ENCODE results near the gene POTEH.
"Not testable (repeated sequence)": the region's sequence is repeated elsewhere in the genome, so short reads cannot be mapped to it uniquely, and the experiment has no call there.

Gene POTEH

DNA sequence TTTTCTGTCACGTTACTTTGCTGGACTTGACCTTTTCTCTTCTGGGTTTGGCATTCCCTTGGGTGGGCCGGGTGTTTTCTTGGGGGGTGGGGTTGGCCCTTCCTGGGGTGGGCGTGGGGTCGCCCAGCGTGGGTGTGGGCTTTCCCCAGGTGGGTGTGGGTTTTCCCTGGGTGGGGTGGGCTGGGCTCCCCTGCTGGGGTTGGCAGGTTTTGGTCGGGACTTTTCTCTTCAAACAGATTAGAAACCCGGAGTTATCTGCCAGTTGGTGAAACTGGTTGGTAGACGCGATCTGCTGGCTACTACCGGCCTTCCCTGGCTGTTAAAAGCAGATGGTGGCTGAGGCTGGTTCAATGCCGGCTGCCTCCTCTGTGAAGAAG, at the start of gene POTEH:
Gene POTEH (plus strand): TSS at position 278 of the 377 bp plus-strand sequence. CDS start 52 bp downstream, at position 330.
- DNase-seq (ENCODE audit: low spot score): not testable (repeated sequence)

DNA sequence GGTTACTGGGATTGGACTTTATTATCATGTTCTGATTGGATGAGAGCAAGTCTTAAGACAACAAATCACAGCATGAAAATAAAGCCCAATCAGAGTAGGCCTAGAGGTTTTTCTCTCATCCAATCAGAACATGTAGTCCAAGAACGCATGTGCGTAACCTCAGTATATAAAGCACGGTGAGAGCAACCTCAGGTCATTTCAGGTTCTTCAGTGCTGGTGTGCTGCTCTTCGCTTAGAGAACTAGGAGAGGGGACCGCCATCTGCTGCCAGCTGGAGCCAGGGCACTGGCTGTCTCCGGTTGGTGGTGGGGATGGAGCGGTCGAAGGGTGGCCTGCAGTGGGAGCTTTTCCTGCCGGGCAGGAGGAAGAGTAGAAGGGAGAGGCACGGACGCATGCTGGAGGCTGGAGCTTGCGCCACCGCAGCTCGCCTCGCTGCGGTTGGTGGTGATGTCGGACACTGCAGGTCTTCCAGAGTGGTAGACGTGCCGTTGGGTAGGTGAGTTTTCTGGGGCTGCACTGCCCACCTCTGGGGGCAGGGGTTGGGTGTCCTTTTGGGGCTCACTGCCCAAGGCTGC, 47.5 kb upstream of the POTEH start:
- not testable (repeated sequence) for DNase-seq (ENCODE audit: low spot score)

GRCh38 chr22:15651954-15652353, 37.9 kb upstream of the POTEH start:
- not testable (repeated sequence) for DNase-seq (ENCODE audit: low spot score)

DNA sequence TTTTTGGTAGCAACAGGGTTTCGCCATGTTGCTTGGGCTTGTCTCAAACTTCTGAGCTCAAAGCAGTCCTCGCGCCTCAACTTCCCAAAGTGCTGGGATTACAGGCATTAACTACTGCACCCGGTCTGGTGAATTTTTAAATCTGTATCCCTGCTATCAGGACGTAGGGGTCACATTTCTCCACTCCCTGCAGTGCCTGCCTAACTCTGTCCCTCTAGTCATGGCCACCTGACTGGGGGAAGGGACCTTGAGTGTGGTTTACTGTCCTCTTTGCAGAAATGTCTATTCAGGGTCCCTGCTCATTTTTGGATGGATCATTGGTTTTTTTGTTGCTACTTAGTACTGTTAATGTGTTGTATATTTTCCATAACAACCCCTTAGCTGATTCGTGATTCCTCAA, 37.1 kb upstream of the POTEH start:
- DNase-seq (ENCODE audit: low spot score): not testable (repeated sequence)

- DNase-seq (ENCODE audit: low spot score): not testable (repeated sequence)
Observed at GRCh38 chr22:15653241-15653640, 36.6 kb upstream of the POTEH start.

DNA sequence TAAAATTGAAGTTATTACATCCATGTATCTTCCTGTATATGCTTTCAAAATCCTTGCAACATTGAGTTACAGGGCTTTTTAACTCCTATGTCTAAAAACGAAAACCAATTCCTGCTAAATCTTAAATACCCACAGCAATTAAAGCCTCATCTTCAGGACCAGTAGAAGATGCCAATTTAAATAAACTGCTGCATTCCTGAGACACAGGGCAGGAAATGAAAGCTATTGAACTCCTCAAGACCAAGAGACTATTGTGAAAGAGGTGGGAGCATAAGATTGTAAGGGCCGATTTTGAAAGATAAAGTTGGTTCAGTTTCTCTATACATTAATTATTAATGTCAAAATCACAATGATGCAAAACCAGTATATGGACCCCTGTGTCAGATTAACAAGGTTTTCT, 28.7 kb upstream of the POTEH start:
- DNase-seq (ENCODE audit: low spot score): not testable (repeated sequence)

- DNase-seq (ENCODE audit: low spot score): not testable (repeated sequence)
Observed at GRCh38 chr22:15664682-15665081, 25.1 kb upstream of the POTEH start.

DNA sequence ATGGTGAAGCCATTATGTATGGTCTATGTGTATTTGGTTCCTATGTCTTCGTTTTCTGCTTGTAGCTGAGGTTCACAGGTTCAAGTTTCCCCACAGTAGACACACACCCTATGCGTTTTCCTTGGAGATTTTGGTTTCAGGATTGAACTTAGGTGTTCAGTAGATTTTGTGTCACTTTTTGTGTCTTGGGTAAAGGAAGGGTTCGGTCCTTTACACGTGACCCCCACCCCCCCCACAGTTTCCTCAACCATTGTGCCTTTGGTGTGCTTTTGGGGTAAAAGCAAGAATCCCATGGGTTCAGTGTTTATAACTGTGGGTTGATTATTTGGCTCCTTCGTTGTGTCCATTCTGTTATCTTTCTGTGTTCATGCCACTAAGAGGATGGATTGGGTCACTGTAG, 24.3 kb upstream of the POTEH start:
- not testable (repeated sequence) for DNase-seq (ENCODE audit: low spot score)

DNA sequence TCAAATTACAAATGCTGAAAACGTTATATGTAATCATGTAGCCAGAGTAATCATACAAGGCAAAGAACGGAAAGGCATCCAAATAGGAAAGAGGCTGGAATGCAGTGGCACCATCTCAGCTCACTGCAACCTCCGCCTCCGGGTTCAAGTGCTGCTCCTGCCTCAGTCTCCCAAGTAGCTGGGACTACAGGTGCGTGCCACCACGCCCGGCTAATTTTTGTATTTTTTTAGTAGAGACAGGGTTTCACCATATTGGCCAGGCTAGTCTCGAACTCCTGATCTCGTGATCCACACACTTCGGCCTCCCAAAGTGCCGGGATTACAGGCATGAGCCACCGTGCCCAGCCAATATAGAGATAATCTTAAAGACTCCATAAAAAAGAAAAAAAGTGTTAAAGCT, 20.4 kb upstream of the POTEH start:
- DNase-seq (ENCODE audit: low spot score): not testable (repeated sequence)

GRCh38 chr22:15679702-15680101, 10.1 kb upstream of the POTEH start:
- not testable (repeated sequence) for DNase-seq (ENCODE audit: low spot score)

- DNase-seq (ENCODE audit: low spot score): not testable (repeated sequence)
Observed at GRCh38 chr22:15684115-15684514, 5.7 kb upstream of the POTEH start.

GRCh38 chr22:15684695-15685094, 5.1 kb upstream of the POTEH start:
- DNase-seq (ENCODE audit: low spot score): not testable (repeated sequence)

DNA sequence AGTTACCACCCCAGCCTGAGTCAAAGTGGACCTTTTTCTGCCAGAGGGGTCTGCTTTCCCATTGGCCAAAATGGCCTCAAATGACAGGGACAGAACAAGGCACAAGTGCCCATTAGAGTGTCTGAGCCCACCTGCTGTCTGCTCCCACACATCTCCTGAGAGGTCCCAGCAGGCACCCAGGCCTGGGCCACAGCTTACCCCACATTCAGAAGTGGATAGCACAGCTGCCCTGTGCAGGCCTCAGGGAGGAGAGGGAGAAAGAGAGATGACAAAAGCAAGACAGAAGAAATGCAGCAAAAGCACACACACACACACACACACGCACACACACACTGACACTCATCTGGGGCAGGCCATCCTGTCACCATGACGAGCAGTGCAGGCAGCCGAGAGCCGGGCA, 4.2 kb upstream of the POTEH start:
- not testable (repeated sequence) for DNase-seq (ENCODE audit: low spot score)

DNA sequence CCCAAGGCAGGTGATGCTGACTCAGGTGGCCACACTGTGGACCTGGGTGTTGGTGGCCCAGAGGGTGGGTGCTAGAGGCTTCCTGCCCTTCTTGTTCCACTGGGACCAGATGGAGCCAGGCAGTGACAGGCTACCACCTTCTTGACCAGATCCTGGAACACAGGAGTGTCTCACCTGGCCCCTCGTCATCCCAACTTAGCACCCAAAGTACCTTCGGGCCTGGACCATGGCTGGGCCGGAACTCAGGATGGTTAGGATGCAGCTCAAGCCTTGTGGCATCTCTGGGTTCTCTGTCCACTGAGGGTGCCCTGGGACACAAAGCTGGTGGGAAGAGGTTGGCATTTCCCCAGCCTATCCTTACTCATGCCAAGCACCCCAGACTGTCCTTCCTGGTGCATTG, 2.7 kb upstream of the POTEH start:
- not testable (repeated sequence) for DNase-seq (ENCODE audit: low spot score)

- DNase-seq (ENCODE audit: low spot score): not testable (repeated sequence)
Observed at GRCh38 chr22:15687676-15688075, 2.1 kb upstream of the POTEH start.

DNA sequence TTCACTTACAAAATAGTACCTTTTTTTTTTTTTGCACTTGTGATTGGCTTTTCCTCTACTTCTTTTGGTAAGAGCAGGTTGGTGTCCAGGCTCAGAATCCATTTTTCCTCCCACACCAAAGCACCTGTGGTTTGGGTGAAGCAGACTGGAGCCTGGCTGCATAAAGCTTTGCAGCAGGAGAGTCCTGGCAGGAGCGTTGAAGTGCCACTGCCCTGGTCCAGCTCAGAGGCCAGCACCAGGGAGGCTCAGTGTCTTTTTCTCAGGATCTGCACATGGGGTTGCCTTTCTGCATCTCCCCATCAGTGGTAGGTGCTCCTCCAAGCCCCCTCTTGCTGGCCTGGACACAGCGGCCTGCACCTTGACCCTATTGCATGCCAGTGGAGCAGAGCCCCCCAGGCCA, 1.7 kb upstream of the POTEH start:
- not testable (repeated sequence) for DNase-seq (ENCODE audit: low spot score)

GRCh38 chr22:15689012-15689748, 646 bp upstream of the POTEH start:
- not testable (repeated sequence) for DNase-seq (ENCODE audit: low spot score)

DNA sequence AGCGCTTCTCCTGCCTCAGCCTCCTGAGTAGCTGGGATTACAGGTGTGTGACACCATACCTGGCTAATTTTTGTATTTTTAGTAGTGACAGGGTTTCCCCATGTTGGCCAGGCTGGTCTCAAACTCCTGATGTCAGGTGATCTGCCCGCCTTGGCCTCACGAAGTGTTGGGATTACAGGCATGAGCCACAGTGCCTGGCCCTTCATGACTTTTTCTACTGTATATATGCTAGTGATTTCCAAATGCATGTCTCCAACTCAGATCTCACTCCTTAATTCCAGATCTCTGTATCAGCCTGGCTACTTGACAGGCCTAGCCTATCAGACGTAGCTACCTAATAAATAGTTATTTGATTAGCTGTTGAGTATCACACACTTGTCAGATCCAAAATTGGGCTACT, 23.8 kb downstream of the POTEH start:
- not testable (repeated sequence) for DNase-seq (ENCODE audit: low spot score)

GRCh38 chr22:15714125-15714524, 24.3 kb downstream of the POTEH start:
- not testable (repeated sequence) for DNase-seq (ENCODE audit: low spot score)

DNA sequence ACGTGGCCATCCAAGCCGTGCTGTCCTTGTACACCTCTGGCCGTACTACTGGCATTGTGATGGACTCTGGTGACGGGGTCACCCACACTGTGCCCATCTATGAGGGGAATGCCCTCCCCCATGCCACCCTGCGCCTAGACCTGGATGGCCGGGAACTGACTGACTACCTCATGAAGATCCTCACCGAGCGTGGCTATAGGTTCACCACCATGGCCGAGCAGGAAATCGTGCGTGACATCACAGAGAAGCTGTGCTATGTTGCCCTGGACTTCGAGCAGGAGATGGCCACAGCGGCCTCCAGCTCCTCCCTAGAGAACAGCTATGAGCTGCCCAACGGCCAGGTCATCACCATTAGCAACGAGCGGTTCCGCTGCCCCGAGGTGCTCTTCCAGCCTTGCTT, 32.1 kb downstream of the POTEH start:
- DNase-seq (ENCODE audit: low spot score): not testable (repeated sequence)

DNA sequence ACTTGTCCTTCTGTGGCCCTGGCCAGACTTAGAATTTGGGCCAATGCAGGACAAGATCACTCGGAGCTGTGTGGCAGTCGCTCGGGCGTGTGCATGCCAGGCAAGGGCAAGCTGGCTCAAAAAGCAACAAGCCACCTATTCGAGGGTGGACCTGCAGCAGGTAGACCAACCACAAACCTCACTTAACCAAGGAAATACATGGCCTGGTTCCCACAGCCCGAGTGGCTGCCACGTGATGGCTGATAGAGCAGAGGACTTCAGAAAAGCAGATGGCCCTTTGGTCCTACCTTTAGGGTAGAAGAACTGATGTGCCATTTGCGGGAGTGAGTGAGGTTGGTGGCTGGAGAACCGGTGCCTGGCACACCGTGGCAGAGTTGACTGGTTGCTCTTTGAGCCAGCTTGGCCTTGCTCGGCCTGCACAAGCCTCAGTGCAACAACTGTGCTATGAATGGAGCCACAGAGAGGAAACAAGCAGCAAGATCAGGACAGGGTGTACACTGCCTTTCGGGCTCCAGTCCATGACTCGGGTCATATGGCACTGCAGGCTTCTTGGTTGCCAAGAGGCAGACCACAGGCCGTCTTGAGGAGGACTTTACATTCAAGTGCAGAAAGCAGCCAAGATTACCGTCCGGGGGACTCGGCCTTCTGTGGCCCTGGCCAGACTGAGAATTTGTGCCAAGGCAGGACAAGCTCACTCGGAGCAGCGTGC, 39.5 kb downstream of the POTEH start:
- not testable (repeated sequence) for DNase-seq (ENCODE audit: low spot score)

GRCh38 chr22:15731023-15731422, 41.2 kb downstream of the POTEH start:
- DNase-seq (ENCODE audit: low spot score): not testable (repeated sequence)

GRCh38 chr22:15734411-15734810, 44.6 kb downstream of the POTEH start:
- DNase-seq (ENCODE audit: low spot score): not testable (repeated sequence)
